Activated T-cell treated with anti-CD3 and anti-CD28 coated beads, Interleukin-2, amount 50 U/mL, for 48 hours (primary cell): ENCODE data around the gene CLDN19.
A peak's percentile ranks its signal among the peaks of the same experiment; 100 is the strongest.
"Not testable (repeated sequence)": the region's sequence is repeated elsewhere in the genome, so short reads cannot be mapped to it uniquely, and the experiment has no call there.

Source experiments
- DNase-seq, 2 experiments: peaks; one replicate each; pipeline ENCODE4 v3.0.0-alpha.2; 2020

CLDN19 gene

DNA sequence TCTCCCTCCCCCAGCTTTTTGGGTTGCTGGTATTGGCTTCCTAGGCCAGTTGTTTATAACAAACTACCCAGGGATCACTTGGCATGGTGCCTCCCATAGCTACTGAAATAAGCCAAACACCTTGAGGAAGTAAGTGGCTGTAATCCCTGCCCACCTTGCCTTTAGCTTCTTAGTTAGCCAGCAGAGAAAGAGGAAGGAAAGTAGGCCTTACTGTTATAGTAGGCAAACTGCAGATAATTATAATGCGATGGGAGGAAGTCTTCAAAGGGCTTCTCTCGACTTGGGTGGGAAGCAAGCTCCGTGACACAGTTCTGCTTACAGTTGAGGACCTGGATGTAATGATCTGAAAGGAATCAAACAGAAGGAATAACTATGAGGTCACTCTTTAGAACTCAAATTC lies 18.6 kb upstream of the CLDN19 start:
- DNase-seq, result no peak

DNA sequence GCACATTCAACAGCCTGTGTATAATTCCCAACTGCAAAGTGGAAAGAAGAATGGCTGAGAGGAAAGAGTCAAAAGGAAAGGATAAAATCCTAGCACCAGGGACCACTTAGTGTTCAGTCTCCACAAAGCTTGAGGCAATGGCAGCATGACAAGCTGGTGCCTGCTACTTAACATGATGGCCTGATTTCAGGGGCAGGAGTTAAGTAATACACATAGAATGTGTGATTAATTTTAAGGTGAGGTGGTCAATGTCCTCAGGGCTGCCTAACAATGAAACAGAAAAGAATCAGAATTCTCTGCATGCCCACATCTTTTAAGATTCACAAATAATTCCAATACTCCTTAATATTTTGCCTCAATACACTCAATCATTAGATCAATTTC lies 17.8 kb upstream of the CLDN19 start:
- DNase-seq, result no peak

DNA sequence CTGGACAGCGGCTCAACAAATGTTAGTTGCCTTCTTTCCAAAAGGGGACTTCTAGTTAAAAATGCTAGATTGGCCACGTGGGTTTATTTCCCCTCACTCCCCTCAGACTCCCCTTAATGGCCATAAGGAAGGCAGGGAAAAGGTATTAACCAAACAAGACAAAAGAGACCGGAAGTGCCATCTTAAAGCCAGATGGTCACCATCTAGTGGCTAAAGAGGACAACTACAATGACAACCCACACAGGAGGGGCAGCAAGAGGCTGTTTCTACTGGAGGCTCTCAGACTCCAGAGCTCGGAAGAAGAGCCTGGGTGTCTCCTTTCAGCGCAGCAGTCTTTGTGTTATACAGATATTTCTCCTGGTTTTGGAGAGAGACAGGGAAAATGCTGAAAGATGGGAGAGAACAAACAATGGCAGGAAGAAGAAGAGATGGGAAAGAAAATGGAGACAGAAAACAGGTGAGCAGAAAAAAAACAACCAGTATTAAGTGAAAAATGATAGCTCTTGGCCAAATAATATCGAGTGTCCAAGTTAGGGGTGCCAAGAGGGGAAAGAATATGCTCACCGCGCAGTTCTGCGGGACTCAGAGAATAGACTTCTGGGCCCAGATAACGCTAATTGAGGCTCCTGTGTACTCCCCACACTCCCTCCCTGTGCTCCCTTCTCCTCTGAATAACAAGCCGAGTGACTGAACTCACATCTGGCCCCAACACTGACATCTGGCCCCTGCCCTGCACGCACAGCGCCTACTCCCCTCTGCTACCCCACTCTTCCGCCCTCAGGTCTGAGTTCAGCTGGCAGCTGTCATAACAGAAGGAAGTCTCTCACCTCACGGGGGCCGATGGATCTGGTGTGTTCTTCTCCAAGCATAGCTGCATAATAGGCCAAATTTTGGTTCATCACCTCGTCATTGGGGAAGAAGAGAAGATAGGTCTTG lies 17.2 kb upstream of the CLDN19 start:
- no peak for DNase-seq

DNA sequence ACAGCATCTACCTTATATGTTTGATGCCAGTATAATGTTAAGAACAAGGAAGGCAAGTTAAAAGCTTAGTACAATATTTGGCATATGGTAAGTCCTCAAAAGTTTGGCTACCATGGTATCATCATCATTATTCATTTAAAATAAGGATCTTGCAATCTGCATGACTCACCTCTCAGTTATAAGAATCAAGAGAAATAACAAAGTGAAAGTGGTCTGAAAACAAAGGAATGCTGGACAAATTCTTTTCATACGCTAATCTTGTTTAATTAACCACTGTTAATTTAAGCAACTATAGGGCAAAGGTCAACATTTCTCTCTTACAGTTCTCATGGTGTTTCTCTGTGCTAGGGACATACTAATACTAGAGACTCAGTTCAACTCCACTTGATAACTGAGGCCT lies 13.0 kb upstream of the CLDN19 start:
- DNase-seq, result no peak

DNA sequence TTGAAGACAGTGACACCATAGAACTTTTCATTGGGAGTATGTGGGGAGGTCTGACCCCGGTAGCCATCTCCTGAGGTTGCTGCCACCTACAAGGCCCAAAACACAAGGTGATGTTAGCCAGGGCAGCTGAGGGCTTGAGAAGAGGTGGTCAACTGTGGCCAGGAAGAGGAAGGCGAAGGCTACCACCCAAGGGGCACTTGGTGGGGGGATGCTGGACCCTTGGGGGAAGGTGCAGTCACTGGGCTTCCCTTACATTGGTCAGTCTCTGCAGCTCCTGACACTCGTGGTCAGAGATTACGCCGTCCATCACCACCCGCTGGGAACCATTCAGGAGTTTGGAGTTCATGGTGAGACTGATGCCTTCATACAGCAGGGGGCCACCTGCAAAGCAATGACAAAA lies 12.2 kb upstream of the CLDN19 start:
- DNase-seq, result no peak

DNA sequence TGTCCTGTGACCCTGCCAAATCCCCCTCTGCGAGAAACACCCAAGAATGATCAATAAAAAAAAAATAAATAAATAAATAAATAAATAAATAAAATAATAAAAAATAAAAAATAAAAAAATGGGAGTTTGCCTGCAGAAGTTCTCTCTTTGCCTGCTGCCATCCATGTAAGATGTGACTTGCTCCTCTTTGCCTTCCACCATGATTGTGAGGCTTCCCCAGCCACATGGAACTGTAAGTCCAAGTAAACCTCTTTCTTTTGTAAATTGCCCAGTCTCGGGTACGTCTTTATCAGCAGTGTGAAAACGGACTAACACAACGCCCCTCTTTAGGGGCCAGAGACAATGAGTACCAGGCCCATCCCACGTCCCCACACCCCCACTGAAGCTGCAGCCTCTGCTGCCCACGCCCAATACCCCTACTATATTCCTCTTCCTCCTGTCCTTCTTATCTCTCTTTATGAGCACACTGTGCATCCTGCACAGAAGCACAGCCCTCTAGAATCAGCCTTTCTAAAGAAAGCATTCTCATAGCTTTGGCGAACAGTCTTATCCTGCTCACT lies 11.6 kb upstream of the CLDN19 start:
- not testable (repeated sequence) for DNase-seq

DNA sequence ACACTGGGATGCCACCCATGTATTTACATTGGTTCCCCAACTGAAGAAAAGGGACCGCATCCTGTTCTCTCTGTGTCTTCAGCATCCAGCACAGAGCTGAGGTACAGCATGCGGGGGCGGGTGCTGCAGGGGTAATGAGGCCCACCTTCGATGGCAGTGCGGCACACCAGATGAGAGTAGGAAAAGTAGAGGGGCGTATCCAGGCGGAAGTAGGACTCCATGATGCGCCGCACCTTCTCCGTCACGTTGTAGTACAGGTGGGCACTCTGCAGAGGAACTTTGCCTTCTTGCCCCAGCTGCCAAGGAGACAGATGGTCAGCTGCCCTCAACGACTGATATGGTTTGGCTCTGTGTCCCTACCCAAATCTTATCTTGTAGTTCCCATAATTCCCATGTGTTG lies 10.0 kb upstream of the CLDN19 start:
- DNase-seq, result no peak

DNA sequence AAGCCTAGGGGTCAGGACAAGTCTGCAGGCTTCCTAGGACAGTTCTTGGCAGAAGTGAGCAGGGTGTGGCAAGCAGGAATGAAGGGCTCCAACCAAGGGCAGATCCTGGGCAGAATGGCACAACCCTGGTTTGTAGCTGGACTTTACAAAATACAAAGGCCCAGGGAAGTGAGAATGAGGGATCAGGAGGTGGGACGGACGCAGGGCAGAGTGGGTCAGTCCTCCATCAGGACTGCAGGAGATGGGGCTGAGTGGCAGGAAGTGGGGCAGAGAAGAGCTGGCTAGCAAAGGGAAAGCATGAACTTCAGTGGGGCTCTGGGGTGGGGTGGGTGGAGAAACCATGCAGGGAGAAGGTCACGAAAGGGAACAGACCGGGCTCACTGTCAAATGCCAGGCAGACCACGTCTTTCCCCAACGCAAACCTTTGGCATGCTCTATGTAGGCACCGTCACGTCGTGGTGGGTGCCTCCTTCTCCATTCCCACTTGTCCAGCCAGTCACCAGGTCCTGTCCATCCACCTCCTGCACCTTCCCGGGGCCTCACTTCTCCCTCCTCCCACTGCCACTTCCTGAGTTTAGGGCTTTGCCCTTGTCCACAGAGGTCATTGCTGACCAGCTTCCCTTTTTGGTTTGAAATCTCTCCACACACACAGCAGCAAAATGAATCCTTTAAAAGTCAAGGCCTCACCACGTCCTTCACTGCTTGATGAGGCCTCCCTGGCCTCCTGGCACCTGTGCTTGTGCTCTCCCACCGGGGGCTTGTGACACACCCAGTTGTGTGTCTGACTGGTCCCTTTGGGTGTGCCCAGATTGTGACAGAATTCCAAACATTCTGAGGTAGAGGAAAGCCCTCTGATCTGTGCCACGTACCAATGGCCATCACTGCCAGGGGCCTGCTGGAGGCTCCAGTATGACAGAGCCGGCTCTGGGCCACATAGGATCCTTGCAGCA lies 8.7 kb upstream of the CLDN19 start:
- DNase-seq, result no peak

DNA sequence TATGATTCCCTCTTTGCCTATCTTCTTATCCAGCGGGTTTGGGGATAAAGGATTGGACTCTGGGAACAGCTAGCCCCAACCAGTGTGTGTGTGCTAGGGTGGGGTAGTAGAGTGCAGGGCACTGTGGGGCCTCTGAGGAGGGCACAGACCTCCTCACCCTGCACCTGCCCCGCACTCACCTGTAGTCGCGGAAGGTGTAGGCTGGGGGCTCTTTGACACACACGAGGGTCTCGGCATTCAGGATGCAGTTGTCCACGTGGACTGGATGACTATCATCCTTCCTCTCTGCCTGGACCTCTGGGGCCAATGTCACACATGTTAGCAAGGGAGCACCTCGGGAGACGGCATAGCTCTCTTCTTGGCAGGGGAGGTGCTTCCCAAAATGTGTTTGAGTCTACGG lies 8.0 kb upstream of the CLDN19 start:
- DNase-seq, result no peak

DNA sequence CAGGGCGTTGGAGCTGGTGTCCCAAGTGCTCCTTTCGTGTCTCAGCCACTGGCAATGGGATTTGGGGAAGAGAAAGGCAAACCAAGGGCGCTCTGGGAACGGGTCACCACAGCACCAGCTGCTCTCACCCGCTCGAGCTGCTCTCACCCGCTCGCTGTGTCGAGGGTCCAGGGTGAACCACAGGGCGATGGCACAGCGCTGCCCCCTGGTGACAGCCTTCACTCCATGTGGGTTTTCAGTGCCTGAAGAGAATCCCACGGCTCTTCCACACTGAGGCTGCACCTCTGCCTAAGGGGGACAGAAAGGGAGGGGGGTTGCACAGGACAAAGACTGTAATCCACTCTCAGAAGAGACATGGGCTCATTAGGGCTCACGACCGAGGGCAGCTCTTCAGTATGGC lies 7.1 kb upstream of the CLDN19 start:
- peak; percentile 49 to 59 for DNase-seq

DNA sequence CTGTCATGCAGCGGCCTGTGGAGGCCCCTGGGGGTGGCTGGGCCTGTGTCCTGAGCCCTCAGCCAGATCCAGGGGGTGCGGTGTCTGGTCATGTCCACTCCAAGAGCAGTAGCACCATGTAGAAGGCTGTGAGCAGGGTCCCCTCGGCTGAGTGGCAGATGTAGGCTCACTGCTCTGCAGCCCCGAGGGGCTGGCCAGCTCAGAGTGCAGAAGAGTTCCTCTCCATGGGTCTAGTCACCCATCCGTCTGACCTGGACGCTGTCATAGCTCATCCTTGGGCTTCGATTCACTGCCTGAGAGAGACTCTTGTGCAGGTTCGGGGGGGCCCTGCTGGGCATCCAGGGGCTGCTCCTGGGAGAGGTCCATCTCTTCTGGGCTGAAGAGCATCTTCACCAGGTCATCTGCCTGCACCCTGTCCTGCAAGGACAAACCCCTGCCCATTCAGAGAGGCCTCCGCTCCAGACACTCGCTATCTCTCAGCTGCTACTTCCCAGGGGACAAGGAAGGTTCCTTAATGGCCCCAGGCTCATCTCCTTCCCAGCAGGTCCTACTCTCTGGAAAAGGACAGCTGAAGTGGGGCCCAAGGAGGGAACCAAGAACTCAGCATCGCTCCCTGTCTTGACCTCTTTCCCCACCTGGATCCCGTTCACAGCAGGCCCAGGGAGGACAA lies 6.5 kb upstream of the CLDN19 start:
- no peak for DNase-seq

DNA sequence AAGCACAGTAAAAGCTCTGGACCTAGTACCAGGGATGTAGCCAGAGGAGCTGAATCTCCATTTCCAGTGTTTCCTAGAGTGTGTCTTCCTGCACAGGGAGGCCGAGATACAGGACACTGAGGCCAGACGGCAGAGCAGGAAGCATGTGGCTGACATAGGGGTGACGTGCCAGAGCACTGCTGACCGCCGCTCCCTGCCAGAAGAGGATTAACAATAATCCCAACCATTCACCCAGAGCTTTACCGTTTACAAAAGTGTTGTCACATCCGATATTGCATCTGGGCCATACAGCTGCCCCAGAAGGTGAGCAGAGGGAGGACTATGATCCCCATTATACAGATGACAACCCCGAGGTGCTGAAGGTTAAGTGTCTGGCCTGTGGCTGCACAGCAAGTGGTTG lies 5.8 kb upstream of the CLDN19 start:
- no peak for DNase-seq

DNA sequence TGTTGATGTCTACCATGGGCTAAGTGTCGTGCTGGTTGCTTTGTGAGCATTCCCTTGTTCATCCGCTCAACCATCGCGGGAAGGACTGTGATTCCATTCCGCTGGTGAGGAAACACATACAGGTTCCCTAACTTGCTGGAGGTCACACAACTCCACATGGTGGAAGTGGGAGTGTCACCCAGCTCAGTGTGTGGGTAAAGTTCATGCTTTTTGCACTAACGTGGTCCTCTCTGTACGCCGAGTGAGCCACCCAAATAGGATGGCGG lies 4.0 kb upstream of the CLDN19 start:
- no peak for DNase-seq

DNA sequence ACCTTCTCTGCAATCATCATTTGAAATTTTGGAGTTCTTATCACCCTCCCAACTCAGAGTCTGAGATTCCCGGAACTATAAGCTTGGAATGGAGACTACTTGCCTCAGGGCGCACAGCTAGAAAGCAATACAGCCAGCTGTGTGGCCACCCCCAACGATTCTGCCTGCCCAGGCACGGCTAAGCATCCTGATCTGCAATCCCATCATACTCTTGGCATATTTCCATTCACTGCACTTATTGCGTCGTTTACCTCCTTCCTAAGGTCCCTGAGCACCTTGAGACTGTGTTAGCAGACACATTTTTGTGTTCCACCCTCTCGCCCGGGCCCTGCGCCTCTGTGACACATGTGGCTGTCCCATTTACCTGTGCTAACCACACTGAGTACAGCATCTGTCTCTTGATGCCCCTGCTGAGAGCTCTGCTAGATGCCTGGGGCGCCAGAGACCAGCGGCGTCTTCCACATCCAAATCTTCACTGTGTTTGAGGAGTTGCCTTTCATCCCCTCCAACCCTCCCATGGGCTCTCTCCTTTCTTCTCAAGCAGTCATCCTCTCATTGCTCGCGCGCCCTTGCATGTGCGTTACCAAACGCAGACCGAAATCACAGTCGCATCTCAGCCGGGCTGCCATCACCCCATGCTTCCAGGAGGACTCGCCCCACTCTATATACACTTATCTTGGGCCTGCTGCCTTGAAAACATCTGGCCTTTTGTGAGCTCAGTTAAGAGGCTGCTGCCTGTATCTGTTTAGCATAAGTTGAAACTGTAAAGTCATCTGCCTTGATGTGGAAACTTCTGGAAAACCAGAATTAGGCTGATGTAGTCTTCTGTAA lies 3.5 kb upstream of the CLDN19 start:
- DNase-seq, result no peak

DNA sequence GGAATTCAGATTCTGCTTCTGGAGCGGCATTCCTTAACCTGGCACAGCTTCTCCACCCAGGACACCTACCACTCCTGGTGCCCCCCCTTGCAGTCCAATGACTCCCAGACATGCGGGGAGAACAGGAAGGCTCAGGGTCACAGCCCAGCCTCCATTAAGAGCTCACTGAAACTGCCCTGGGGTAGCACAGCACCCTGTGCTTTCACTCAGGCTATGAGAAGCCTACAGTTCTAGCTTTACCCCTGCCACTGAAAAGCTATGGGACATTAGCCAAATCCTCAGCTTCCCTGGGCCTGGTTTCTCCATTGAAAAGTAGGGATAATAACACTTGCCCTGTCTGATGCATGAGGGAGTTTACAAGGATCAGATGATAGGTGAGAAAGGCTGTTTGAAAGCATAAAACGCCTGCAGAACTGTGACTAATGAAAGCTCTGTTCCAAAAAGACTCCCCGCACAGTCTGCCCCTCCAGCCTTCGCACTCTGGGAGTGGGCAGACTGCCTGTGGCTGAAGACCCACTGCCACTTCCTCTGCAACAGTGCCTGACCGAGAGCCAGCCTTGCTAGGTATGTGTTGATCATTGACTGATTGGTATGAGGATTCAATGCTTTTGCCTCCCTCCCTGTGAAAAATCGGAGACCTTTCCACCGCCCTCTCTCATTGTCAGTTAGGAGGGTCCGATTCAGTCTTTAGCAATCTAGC lies 2.7 kb upstream of the CLDN19 start:
- no peak for DNase-seq

DNA sequence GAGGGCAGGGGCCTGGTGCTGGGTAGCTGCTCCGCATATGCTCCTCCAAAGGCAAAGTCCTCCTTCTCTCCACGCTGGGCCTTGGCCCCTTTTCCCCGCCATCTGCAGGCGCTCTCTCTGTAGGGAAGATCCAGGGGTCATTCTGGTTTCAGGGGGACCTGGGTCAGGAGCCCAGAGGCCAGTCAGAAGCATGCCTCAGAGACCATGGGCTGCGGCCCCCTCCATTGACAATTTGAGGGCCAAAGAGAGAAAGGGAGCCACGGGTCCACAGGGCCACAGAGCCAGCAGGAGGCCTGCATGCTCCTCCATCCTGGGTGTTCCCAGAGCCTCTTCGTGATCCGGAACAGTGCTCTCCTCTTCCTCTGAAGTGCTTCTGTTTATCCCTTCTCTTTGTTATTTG lies 2.1 kb upstream of the CLDN19 start:
- DNase-seq, result no peak

DNA sequence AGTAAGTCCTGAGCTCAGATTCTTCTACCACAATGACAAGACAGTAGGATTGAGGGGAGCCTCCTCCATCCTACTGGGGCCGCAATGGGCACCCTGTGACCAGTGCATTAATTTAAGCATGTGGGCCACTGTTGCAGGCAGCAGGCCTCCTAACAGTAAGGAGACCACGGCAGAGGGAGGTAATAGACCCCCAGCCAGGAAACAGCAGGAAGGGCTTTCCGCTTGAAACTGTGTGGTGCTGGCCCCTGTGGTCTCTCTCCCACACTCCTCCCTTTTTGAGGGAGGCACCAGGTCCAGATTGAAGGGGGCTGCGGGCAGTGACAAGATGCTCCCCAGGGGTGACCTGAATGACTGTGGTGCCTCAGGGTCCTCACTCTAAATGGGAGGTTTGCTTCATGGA lies 1.7 kb upstream of the CLDN19 start:
- DNase-seq, result no peak

DNA sequence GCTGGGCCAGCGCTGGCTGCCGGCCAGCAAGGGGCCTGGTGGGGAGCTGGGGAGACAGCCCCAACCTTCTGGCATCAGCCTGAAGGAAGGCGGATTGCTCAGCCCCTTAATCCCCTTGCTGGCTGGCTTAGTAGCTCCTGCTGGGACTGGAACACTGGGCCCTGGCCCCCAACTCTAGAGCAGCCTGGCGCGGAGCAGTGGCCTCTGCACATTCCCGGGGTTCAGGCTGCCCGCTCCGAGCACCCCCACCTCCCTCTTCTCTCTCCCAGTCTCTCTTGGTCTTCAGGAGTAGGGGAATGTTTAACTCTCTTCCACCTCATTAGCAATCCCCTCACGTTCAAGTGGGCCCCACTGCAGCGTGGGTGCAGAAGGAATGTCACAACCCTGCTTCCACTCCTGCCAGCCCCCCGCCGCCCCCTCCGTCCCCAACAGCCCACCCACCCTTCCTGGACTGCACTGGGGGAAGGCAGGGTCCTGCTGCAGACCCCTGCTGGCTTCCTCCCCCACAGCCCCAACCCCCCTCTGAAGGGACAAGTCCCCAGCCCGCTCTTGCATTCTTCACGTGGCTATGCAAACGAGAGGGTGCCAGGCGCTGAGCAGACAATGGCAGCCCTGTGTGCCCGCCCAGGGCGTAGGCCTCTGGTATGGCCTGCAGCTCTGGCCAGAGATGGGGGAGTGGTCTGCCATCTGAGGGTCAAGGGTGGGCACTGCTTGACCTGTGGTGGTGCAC lies 980 bp upstream of the CLDN19 start:
- no peak for DNase-seq

DNA sequence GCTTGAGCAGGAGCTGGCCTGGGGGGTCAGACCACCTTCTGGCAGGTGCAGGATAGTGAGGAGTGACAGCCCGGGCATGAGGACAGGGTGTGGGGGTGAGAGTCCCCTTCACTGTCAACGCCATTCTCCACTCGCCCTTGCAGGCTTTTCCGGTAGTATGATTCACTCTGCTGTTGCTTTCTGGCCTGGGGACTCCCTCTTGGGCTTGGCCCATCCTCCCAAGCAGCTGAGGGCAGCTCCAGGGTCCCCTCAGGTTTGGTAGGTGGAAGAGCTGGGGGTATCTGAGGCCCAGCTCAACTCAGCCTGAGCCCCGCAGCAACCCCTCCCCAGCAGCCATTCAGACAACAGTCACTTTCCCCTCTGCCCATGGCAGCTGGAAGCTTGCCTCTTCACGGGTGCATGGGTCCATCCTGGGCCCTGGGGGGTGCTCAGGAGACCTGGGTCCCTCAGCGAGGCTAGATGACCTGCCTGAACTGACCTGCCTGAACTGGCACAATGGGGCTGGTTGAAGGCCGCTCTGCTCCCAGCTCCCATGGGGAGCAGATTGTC lies 1.3 kb downstream of the CLDN19 start:
- DNase-seq, result no peak

DNA sequence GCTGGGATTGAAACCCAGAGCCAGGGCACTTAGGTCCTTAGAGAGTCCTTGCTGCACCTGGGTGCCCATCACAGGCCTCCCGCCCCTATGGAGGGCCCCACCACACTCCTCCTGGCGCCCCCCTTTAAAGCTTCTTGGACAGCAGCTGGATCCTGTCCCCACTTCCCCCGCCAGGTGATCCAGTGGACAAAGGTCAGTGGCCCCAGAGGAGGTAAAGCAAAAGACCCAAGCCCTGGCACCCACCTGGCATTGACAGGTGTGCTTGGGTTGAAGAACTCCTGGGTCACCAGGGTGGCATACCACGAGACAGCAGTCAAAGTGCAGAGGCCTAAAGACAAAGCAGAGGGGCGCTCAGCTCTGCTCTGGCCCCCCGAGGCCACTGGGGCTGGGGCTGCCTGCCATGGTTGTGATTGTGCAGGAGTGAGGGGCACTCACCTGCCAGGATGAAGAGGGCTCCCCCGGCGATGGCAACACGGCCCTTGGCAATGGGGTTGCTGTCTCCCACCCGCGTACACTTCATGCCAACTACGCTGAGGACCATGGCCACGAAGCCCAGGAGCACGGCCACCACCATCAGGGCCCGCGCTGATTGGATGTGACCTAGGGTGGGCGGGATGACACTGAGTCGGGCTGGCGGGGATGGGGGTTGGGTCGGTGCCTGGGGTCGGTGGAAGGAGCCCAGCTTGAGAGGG lies 1.9 kb downstream of the CLDN19 start:
- DNase-seq, result no peak
